PC-3 (cell line): ENCODE data around the gene PTPRN2. TPM values are rescaled to one million over a fixed set of nuclear protein-coding genes. Genes with fewer than 3 reads are reported as not detected.

Experiments used
- ATAC-seq: fragments of 200-7000 bp; cut with Tn5 transposase; 2 replicates; pipeline ENCODE4 v1.9.1; 2020; ENCODE audit warnings: mild to moderate bottlenecking, moderate library complexity
- BruUV-seq: library from RNA; stranded (reverse); fragments of 400-500 nt; replicated peaks from 2 replicates; lab custom pipeline; 2021; lab: Mats Ljungman, UMichigan
- CTCF ChIA-PET: fragments of 300-600 bp; sonication (Branson Sonifier 250); formaldehyde crosslinking; loops from one replicate; lab custom pipeline; 2022; ENCODE audit warnings: antibody characterized with exemption; lab: Charles Lee
- POLR2A ChIA-PET: fragments of 300-600 bp; sonication (Branson Sonifier 250); formaldehyde crosslinking; loops from one replicate; lab custom pipeline; 2022; ENCODE audit warnings: antibody characterized with exemption; ENCODE audit not compliant: unreplicated experiment; lab: Charles Lee
- DNase-seq: peaks from one replicate; pipeline ENCODE4 v3.0.0-alpha.2; 2015
- H2AFZ ChIP-seq: fragments of 300-600 bp; sonication (generic); 2 replicates; pipeline ENCODE4 v1.6.0; 2016; ENCODE audit warnings: antibody characterized with exemption, low read length
- H3F3A ChIP-seq: fragments of 300-600 bp; sonication (generic); one replicate; pipeline ENCODE4 v1.6.0; 2017; ENCODE audit warnings: antibody characterized with exemption, low read length, control low read depth, mild to moderate bottlenecking; ENCODE audit not compliant: unreplicated experiment
- H3K27ac ChIP-seq: fragments of 300-600 bp; sonication (generic); 2 replicates; pipeline ENCODE4 v1.5.1; 2016; ENCODE audit warnings: mild to moderate bottlenecking, low read length
- H3K27me3 ChIP-seq: fragments of 300-600 bp; sonication (generic); 2 replicates; pipeline ENCODE4 v1.6.1; 2016; ENCODE audit warnings: low read length, mixed read lengths
- H3K36me3 ChIP-seq: fragments of 300-600 bp; sonication (generic); 2 replicates; pipeline ENCODE4 v1.6.1; 2016; ENCODE audit warnings: low read depth, mixed run types, low read length, mixed read lengths
- H3K4me1 ChIP-seq: fragments of 300-600 bp; sonication (generic); 2 replicates; pipeline ENCODE4 v1.5.1; 2016; ENCODE audit warnings: low read length; ENCODE audit not compliant: insufficient read depth
- H3K4me2 ChIP-seq: fragments of 300-600 bp; sonication (generic); 2 replicates; pipeline ENCODE4 v1.6.0; 2016; ENCODE audit warnings: low read length
- H3K4me3 ChIP-seq: fragments of 300-600 bp; sonication (generic); 2 replicates; pipeline ENCODE4 v1.5.1; 2016; ENCODE audit warnings: mild to moderate bottlenecking, low read length, mixed read lengths
- H3K79me2 ChIP-seq: fragments of 300-600 bp; sonication (generic); 2 replicates; pipeline ENCODE4 v1.6.1; 2017; ENCODE audit warnings: low read length, mixed read lengths
- H3K9ac ChIP-seq: fragments of 300-600 bp; sonication (generic); 2 replicates; pipeline ENCODE4 v1.6.0; 2016; ENCODE audit warnings: mild to moderate bottlenecking, low read length
- H3K9me2 ChIP-seq: fragments of 300-600 bp; sonication (generic); replicated peaks from 2 replicates; pipeline ENCODE4 v1.6.1; 2016; ENCODE audit warnings: mixed run types, low read length, mixed read lengths
- H3K9me3 ChIP-seq: fragments of 300-600 bp; sonication (generic); 2 replicates; pipeline ENCODE4 v1.6.1; 2016; ENCODE audit warnings: low read length, mixed read lengths
- H4K20me1 ChIP-seq: fragments of 300-600 bp; sonication (generic); 2 replicates; pipeline ENCODE4 v1.6.1; 2016; ENCODE audit warnings: low read length, mixed read lengths
- EZH2 ChIP-seq: fragments of 300-600 bp; sonication (generic); IDR thresholded peaks from one replicate; pipeline ENCODE4 v1.6.1; 2017; ENCODE audit warnings: antibody characterized with exemption, mild to moderate bottlenecking, low read length; ENCODE audit not compliant: unreplicated experiment
- EZH2phosphoT487 ChIP-seq: fragments of 300-600 bp; sonication (generic); IDR thresholded peaks from 2 replicates; pipeline ENCODE4 v1.6.1; 2018; ENCODE audit warnings: mild to moderate bottlenecking, antibody characterized with exemption, low read length, borderline replicate concordance
- intact Hi-C: fragments of 100-400 bp; cut with micrococcal nuclease; formaldehyde crosslinking; loops from 2 replicates; pipeline ENCODE4 v1.9.0; 2023
- total RNA-seq: library from RNA; depleted of rRNA; stranded (reverse); fragments of >200 nt; gene quantifications from 2 replicates; pipeline ENCODE4 v1.2.3, GENCODE V29; 2014
- TF ChIP-seq, protein P1 (sequence below): fragments of 300-600 bp; sonication (generic); conservative IDR thresholded peaks from 2 replicates; pipeline ENCODE4 v1.5.1; 2017; ENCODE audit warnings: antibody characterized with exemption, low read depth, mild to moderate bottlenecking, low read length

PTPRN2 gene
- total RNA-seq, 1 experiment from 2014 or later = 3.2 TPM

DNA sequence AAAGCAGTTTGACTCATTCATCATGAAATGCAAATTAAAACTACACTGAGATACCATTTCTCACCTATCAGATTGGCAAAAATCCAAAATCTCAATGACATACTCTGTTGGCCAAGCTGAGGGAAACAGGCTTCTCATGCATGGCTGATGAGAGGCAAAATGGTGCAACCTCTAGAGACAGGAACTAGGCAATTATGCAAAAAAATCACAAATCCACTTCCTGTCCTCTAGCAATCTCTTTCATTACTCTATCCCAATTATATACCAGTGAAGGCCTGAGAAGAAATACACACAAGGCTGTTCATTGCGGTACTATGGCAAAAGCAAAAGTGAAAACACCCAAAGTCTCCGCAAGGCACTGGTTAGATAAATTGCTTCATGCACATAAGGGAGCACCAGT lies 25.9 kb upstream of the PTPRN2 start:
- Histone ChIP-seq H3K9me2 (no peaks in the 10 kb centered on the region), H3K27ac (no peak overlapping the region), H3K9ac (no peak overlapping the region), H3K27me3 (no peaks in the 10 kb centered on the region), H3K4me3 (no peak overlapping the region), H3K4me1 (no peaks in the 10 kb centered on the region), H3K36me3 (0 out of 2 replicates have a peak, but pooled peaks cover 1% of the 10 kb centered on the region), H3K4me2 (no peak overlapping the region), H4K20me1 (no peaks in the 10 kb centered on the region), H3K79me2 (no peaks in the 10 kb centered on the region), H3F3A (no peaks in the 10 kb centered on the region), H3K9me3 (no peaks in the 10 kb centered on the region), H2AFZ (no peak overlapping the region)
- DNase-seq (no peak), ATAC-seq (no peak)
- ChIA-PET CTCF (no interaction called here), POLR2A (no interaction called here)
- intact Hi-C loops = no loop called here
- TF ChIP-seq EZH2phosphoT487 = no peak
- TF ChIP-seq, protein P1, sequence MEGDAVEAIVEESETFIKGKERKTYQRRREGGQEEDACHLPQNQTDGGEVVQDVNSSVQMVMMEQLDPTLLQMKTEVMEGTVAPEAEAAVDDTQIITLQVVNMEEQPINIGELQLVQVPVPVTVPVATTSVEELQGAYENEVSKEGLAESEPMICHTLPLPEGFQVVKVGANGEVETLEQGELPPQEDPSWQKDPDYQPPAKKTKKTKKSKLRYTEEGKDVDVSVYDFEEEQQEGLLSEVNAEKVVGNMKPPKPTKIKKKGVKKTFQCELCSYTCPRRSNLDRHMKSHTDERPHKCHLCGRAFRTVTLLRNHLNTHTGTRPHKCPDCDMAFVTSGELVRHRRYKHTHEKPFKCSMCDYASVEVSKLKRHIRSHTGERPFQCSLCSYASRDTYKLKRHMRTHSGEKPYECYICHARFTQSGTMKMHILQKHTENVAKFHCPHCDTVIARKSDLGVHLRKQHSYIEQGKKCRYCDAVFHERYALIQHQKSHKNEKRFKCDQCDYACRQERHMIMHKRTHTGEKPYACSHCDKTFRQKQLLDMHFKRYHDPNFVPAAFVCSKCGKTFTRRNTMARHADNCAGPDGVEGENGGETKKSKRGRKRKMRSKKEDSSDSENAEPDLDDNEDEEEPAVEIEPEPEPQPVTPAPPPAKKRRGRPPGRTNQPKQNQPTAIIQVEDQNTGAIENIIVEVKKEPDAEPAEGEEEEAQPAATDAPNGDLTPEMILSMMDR = no peak
- no peak for TF ChIP-seq EZH2
- BruUV-seq = no TSS peak

DNA sequence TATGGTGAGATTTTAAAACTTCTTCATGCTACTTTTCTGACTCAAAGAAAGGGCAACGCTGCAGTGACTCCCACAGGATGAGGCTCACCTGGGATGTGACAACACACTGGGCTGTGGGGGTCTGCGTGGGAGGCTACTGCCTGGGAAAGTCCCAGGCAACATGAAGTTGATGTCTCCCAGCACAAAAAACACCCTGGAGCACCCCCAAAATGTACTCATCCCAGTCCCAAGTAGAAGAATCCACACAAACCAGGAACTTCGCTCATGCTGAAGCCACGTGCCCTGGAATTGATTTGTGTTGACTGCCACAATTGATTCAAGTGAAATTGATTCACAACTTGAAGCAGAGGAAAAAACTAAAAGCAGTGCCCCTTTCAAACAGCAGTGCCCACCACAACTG lies 24.9 kb upstream of the PTPRN2 start:
- no peaks in the 10 kb centered on the region for H3K9me3 ChIP-seq
- no peak overlapping the region for H3K9ac ChIP-seq
- no peaks in the 10 kb centered on the region for H3F3A ChIP-seq
- no peak for DNase-seq
- H3K27me3 ChIP-seq = no peaks in the 10 kb centered on the region
- BruUV-seq = no TSS peak
- ATAC-seq = no peak
- H3K27ac ChIP-seq = no peak overlapping the region
- H4K20me1 ChIP-seq = no peaks in the 10 kb centered on the region
- H3K4me2 ChIP-seq = no peak overlapping the region
- H2AFZ ChIP-seq = no peak overlapping the region
- H3K79me2 ChIP-seq = no peaks in the 10 kb centered on the region
- H3K9me2 ChIP-seq = no peaks in the 10 kb centered on the region
- CTCF ChIA-PET = no interaction called here
- POLR2A ChIA-PET = no interaction called here
- no peak overlapping the region for H3K4me3 ChIP-seq
- no peaks in the 10 kb centered on the region for H3K4me1 ChIP-seq
- H3K36me3 ChIP-seq = 0 out of 2 replicates have a peak, but pooled peaks cover 3% of the 10 kb centered on the region
- intact Hi-C loops = no loop called here
- TF ChIP-seq, protein P1 = no peak
- TF ChIP-seq EZH2 = no peak
- no peak for TF ChIP-seq EZH2phosphoT487

DNA sequence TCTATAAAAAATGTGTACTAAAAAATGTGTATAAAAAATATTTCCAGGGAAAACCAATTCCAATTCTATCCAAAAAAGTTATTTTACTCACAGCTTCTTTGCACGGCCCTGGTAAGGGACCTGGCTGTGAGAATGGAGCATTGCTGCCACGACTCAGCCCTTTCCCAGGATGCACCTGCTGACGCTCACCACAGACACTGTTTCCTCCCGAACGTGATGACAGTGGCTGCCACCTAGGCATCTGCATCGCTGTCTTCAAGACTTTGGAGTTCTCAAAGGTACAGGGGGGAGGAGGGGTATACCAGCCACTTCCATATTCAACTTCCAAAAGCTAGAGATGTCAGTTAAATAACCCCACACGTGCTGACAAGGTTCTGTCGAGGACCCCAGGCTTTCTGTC lies 23.9 kb upstream of the PTPRN2 start:
- DNase-seq (no peak), ATAC-seq (no peak)
- no peaks in the 10 kb centered on the region for H3K4me1 ChIP-seq
- H3K36me3 ChIP-seq = 0 out of 2 replicates have a peak, but pooled peaks cover 3% of the 10 kb centered on the region
- intact Hi-C loops = no loop called here
- no peaks in the 10 kb centered on the region for H3K9me3 ChIP-seq
- no peak overlapping the region for H2AFZ ChIP-seq
- CTCF ChIA-PET = no interaction called here
- TF ChIP-seq, protein P1 = no peak
- TF ChIP-seq EZH2 (no peak), EZH2phosphoT487 (no peak)
- H4K20me1 ChIP-seq = no peaks in the 10 kb centered on the region
- BruUV-seq = no TSS peak
- POLR2A ChIA-PET = no interaction called here
- H3K79me2 ChIP-seq = no peaks in the 10 kb centered on the region
- no peak overlapping the region for H3K9ac ChIP-seq
- H3K9me2 ChIP-seq = no peaks in the 10 kb centered on the region
- H3K27me3 ChIP-seq = no peaks in the 10 kb centered on the region
- no peak overlapping the region for H3K4me3 ChIP-seq
- no peaks in the 10 kb centered on the region for H3F3A ChIP-seq
- no peak overlapping the region for H3K4me2 ChIP-seq
- no peak overlapping the region for H3K27ac ChIP-seq
